Smooth muscle cell (in vitro differentiated cells): Measurements from ENCODE around the gene NOX3. TPM values are rescaled to one million over a fixed set of nuclear protein-coding genes. Genes with fewer than 3 reads are reported as not detected.

Source experiments
- DNase-seq: peaks from one replicate; lab custom pipeline; 2025; ENCODE audit not compliant: unreplicated experiment; lab: John Stamatoyannopoulos, UW
- H2AFZ ChIP-seq: fragments of 200-600 bp; sonication (generic); 2 replicates; pipeline ENCODE4 v1.6.0; 2016; ENCODE audit warnings: antibody characterized with exemption, low read depth, mild to moderate bottlenecking
- H3F3A ChIP-seq: fragments of 200-600 bp; sonication (generic); 2 replicates; pipeline ENCODE4 v1.6.0; 2017; ENCODE audit warnings: antibody characterized with exemption, low read depth
- H3K27ac ChIP-seq: fragments of 200-600 bp; sonication (generic); 2 replicates; pipeline ENCODE4 v1.5.1; 2016; ENCODE audit warnings: low read depth, mild to moderate bottlenecking
- H3K27me3 ChIP-seq: fragments of 200-600 bp; sonication (generic); 2 replicates; pipeline ENCODE4 v1.6.1; 2016; ENCODE audit warnings: low read depth, mild to moderate bottlenecking
- H3K36me3 ChIP-seq: fragments of 200-600 bp; sonication (generic); 2 replicates; pipeline ENCODE4 v1.5.1; 2016; ENCODE audit warnings: low read depth
- H3K4me1 ChIP-seq: fragments of 200-600 bp; sonication (generic); 2 replicates; pipeline ENCODE4 v1.5.1; 2016; ENCODE audit warnings: low read depth
- H3K4me2 ChIP-seq: fragments of 200-600 bp; sonication (generic); 2 replicates; pipeline ENCODE4 v1.6.0; 2016; ENCODE audit warnings: mild to moderate bottlenecking
- H3K4me3 ChIP-seq: fragments of 200-600 bp; sonication (generic); 2 replicates; pipeline ENCODE4 v1.5.1; 2016; ENCODE audit warnings: mild to moderate bottlenecking
- H3K79me2 ChIP-seq: fragments of 200-600 bp; sonication (generic); 2 replicates; pipeline ENCODE4 v1.6.0; 2016; ENCODE audit warnings: low read depth, mild to moderate bottlenecking
- H3K9ac ChIP-seq: fragments of 200-600 bp; sonication (generic); 2 replicates; pipeline ENCODE4 v1.6.0; 2016; ENCODE audit warnings: low read depth
- H3K9me3 ChIP-seq: fragments of 200-600 bp; sonication (generic); replicated peaks from 2 replicates; pipeline ENCODE4 v1.5.1; 2016; ENCODE audit warnings: low read depth
- H4K20me1 ChIP-seq: fragments of 200-600 bp; sonication (generic); 2 replicates; pipeline ENCODE4 v1.6.0; 2016; ENCODE audit warnings: low read depth
- CTCF ChIP-seq: fragments of 200-600 bp; sonication (generic); IDR thresholded peaks from 2 replicates; pipeline ENCODE4 v1.5.1; 2017; ENCODE audit warnings: borderline replicate concordance, mild to moderate bottlenecking, antibody characterized with exemption; ENCODE audit not compliant: insufficient read depth, poor library complexity, severe bottlenecking
- WGBS: methylation state at CpG from one replicate; pipeline ENCODE4 v1.1.7; 2016; ENCODE audit warnings: low lambda C conversion rate; 5-methylcytosine and 5-hydroxymethylcytosine counted together
- polyA plus RNA-seq: library from polyadenylated mRNA; unstranded; fragments of >200 nt; fragmentation: Nextera tagmentation; extraction: Ambion mirVana; gene quantifications from 2 replicates; pipeline ENCODE4 v1.2.1, GENCODE V29; 2016
- total RNA-seq: library from RNA; depleted of rRNA; stranded (reverse); fragments of >200 nt; gene quantifications from 2 replicates; pipeline ENCODE4 v1.2.3, GENCODE V29; 2014

Gene NOX3
- total and polyA plus RNA-seq, 2 experiments from 2014 or later, result not detected

GRCh38 chr6:155499574-155499973 is 43.9 kb upstream of the NOX3 start:
- Histone ChIP-seq H3K4me2 (no peak overlapping the region), H2AFZ (peak overlapping the region; percentile 25), H3K27ac (no peak overlapping the region), H3K79me2 (no peaks in the 10 kb centered on the region), H3K4me1 (peaks cover 10% of the 10 kb centered on the region), H3K9me3 (no peaks in the 10 kb centered on the region), H3K36me3 (no peaks in the 10 kb centered on the region), H4K20me1 (no peaks in the 10 kb centered on the region), H3K4me3 (no peak overlapping the region), H3K9ac (no peak overlapping the region), H3K27me3 (no peaks in the 10 kb centered on the region), H3F3A (peaks cover 4% of the 10 kb centered on the region)
- no peak for DNase-seq
- TF ChIP-seq CTCF, result no peak
- 89% methylated on average over 4 of the region's 4 CpGs for WGBS

GRCh38 chr6:155498370-155498769 is 42.7 kb upstream of the NOX3 start:
- Histone ChIP-seq H3K27me3 (no peaks in the 10 kb centered on the region), H3K4me2 (no peak overlapping the region), H3K4me3 (no peak overlapping the region), H3K79me2 (no peaks in the 10 kb centered on the region), H3K9ac (no peak overlapping the region), H3F3A (peaks cover 11% of the 10 kb centered on the region), H3K4me1 (peaks cover 19% of the 10 kb centered on the region), H3K9me3 (no peaks in the 10 kb centered on the region), H3K27ac (no peak overlapping the region), H3K36me3 (no peaks in the 10 kb centered on the region), H2AFZ (peak overlapping the region; percentile 30), H4K20me1 (no peaks in the 10 kb centered on the region)
- DNase-seq, result no peak
- 92% methylated on average over 2 of the region's 2 CpGs for WGBS
- no peak for TF ChIP-seq CTCF

GRCh38 chr6:155497273-155497672 is 41.6 kb upstream of the NOX3 start:
- Histone ChIP-seq H3K79me2 (no peaks in the 10 kb centered on the region), H3F3A (peaks cover 11% of the 10 kb centered on the region), H2AFZ (no peak overlapping the region), H3K36me3 (no peaks in the 10 kb centered on the region), H4K20me1 (no peaks in the 10 kb centered on the region), H3K9me3 (no peaks in the 10 kb centered on the region), H3K4me2 (no peak overlapping the region), H3K4me1 (peaks cover 19% of the 10 kb centered on the region), H3K27ac (no peak overlapping the region), H3K27me3 (no peaks in the 10 kb centered on the region), H3K9ac (no peak overlapping the region), H3K4me3 (no peak overlapping the region)
- WGBS, result 91% methylated on average over 3 of the region's 3 CpGs
- no peak for TF ChIP-seq CTCF
- DNase-seq, result no peak

GRCh38 chr6:155495011-155495768 is 39.6 kb upstream of the NOX3 start:
- H4K20me1 ChIP-seq, result no peaks in the 10 kb centered on the region
- H3K36me3 ChIP-seq, result no peaks in the 10 kb centered on the region
- WGBS, result 60% methylated on average over 11 of the region's 11 CpGs
- peaks cover 11% of the 10 kb centered on the region for H3F3A ChIP-seq
- no peaks in the 10 kb centered on the region for H3K79me2 ChIP-seq
- H3K4me2 ChIP-seq, result peak overlapping the region; percentile 52
- no peaks in the 10 kb centered on the region for H3K27me3 ChIP-seq
- peak overlapping the region; percentile 85 for H2AFZ ChIP-seq
- H3K27ac ChIP-seq, result peak overlapping the region; percentile 95
- peaks cover 19% of the 10 kb centered on the region for H3K4me1 ChIP-seq
- TF ChIP-seq CTCF, result peak; percentile 43
- no peak overlapping the region for H3K4me3 ChIP-seq
- peak; percentile 14 for DNase-seq
- peak overlapping the region; percentile 81 for H3K9ac ChIP-seq
- H3K9me3 ChIP-seq, result no peaks in the 10 kb centered on the region
